Aorta (tissue), 5 donors: Measurements from ENCODE around the gene CFAP65. TPM values are rescaled to one million over a fixed set of nuclear protein-coding genes. Genes with fewer than 3 reads are reported as not detected.
A peak's percentile ranks its signal among the peaks of the same experiment; 100 is the strongest.

Experiments used
- ATAC-seq: fragments of 200-7000 bp; cut with Tn5 transposase; one replicate; pipeline ENCODE4 v1.9.1; 2022; ENCODE audit warnings: moderate library complexity; ENCODE audit not compliant: low FRiP score
- DNase-seq, 2 donors: peaks; one replicate each; pipeline ENCODE4 v3.0.0-alpha.2; 2020
- H3K27ac ChIP-seq, 2 donors: one replicate each; pipeline ENCODE4 v1.5.1; 2013; ENCODE audit warnings: low read length in 2 of 2, mild to moderate bottlenecking in 2 of 2, moderate library complexity in 2 of 2, control low read depth in 1 of 2, inconsistent platforms in 1 of 2, low read depth in 1 of 2
- H3K27me3 ChIP-seq, 2 donors: one replicate each; pipeline ENCODE4 v1.6.1; 2013; ENCODE audit warnings: control low read depth in 1 of 2, low read length in 1 of 2, mild to moderate bottlenecking in 1 of 2, moderate library complexity in 1 of 2; ENCODE audit not compliant: insufficient read depth in 2 of 2, control insufficient read depth in 1 of 2
- H3K36me3 ChIP-seq, 2 donors: one replicate each; pipeline ENCODE4 v1.6.1; 2013; ENCODE audit warnings: control low read depth in 1 of 2, low read length in 1 of 2, mild to moderate bottlenecking in 1 of 2; ENCODE audit not compliant: insufficient read depth in 2 of 2, control insufficient read depth in 1 of 2
- H3K4me1 ChIP-seq, 2 donors: one replicate each; pipeline ENCODE4 v1.6.1; 2013; ENCODE audit warnings: low read length in 2 of 2, control low read depth in 1 of 2, mild to moderate bottlenecking in 1 of 2, moderate library complexity in 1 of 2; ENCODE audit not compliant: insufficient read depth in 2 of 2, control insufficient read depth in 1 of 2
- H3K4me3 ChIP-seq, 2 donors: one replicate each; pipeline ENCODE4 v1.5.1; 2013; ENCODE audit warnings: low read length in 2 of 2, control low read depth in 1 of 2, mild to moderate bottlenecking in 1 of 2
- H3K9me3 ChIP-seq: one replicate; pipeline ENCODE4 v1.6.1; 2013; ENCODE audit warnings: mild to moderate bottlenecking, low read length; ENCODE audit not compliant: control insufficient read depth
- WGBS, 2 donors: extraction: QIAGEN DNeasy Blood & Tissue Kit; methylation state at CpG; one replicate each; pipeline ENCODE4 v1.1.7; 2013; 5-methylcytosine and 5-hydroxymethylcytosine counted together
- intact Hi-C, 2 donors: fragments of 100-400 bp; cut with DNase I; formaldehyde crosslinking; loops; one replicate each; pipeline versions ENCODE4 v1.14.2 to v1.15.0; 2022
- polyA plus RNA-seq, 2 donors: library from polyadenylated mRNA; stranded (reverse); fragments of 200-250 nt; gene quantifications; one replicate each; pipeline ENCODE4 v1.2.3, GENCODE V29; 2013
- total RNA-seq, 2 donors: library from RNA; stranded (reverse); fragmentation: NEBNext Ultra II Directional; extraction: Animal tissue kit (Norgen Biotek cat#: 25700); gene quantifications; one replicate each; pipeline ENCODE4 v1.2.1, GENCODE V29; 2021
- donor health status: healthy with polysubstance abuse.
- donor health status: Bipolar disorder and iron deficiency.
- donor health status: DM: no; HTN: no; CAD: no.
- donor health status: DM: no; HTN: no; CAD: no.
- donor health status: DM: yes; HTN: yes; CAD: no.

Gene CFAP65
- total and polyA plus RNA-seq, 4 donors: 0.15 TPM; not detected in 3

DNA sequence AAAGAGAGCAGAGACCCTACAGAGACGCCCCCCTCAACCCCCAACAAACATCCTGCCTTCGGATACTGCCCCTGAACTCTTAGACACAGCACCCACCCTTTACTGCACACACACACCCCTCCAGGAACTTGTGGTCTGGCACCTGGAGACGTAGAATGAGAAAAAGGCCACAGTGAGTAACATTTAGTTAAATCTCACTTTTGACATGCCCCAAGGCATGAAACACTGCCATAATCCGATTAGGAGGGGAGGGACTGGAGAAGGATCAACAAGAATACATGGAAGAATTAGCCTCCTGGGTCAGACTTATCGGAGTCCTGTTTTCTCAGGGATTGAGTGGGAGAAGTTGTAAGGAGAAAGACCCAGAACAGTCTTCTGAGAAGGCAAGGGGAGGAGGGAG is 77.7 kb downstream of the CFAP65 start:
- H3K9me3 ChIP-seq: no peaks in the 10 kb centered on the region
- H3K4me1 ChIP-seq: no peaks in the 10 kb centered on the region
- peaks cover 0 to 4% of the 10 kb centered on the region in 2 donors for H3K27me3 ChIP-seq
- WGBS, 2 donors: 11 to 12% methylated on average over 5 of the region's 5 CpGs
- intact Hi-C loops: no loop called here
- no peak for DNase-seq
- no peak overlapping the region for H3K27ac ChIP-seq
- H3K4me3 ChIP-seq: no peak overlapping the region
- no peaks in the 10 kb centered on the region for H3K36me3 ChIP-seq
- ATAC-seq: no peak

DNA sequence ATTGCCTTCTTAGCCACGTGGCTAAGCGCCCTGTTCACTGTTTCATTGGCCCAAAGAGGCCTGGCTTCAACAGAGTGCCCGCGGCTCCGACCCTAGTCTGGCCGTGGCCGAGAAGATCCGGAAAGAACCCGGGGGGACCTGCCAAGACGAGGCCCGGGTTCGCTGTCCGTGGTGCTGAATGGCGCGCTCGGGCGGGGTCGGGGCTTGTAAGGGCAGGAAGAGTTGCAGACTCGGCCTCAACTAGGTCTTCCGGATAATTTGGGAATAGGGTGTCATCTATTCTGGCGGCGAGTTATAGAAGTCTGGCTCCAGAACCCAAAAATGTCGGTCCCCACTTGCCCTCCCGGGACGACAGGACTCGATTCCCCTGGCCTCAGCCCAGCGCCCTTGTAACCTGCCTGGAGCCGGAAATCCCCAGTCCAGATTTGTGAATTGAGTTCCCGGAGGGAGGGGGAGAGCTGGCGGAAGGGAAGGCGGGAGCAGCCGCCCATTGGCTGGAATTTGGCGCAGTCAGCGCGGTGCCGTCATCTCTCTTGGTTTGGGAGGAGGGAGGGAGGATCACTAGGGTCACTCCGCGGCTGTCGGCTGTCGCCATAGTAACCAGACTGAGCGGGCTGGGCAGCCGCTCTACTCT is 78.3 kb downstream of the CFAP65 start:
- Histone ChIP-seq H3K9me3 (no peaks in the 10 kb centered on the region), H3K27ac (no peak overlapping the region), H3K27me3 (peaks cover 0 to 4% of the 10 kb centered on the region in 2 donors), H3K4me3 (no peak overlapping the region), H3K4me1 (no peaks in the 10 kb centered on the region), H3K36me3 (no peaks in the 10 kb centered on the region)
- intact Hi-C loops: no loop called here
- ATAC-seq (no peak), DNase-seq (peak; percentile 71 to 91)
- WGBS, 2 donors: 1% methylated on average over 40 to 42 of the region's 42 CpGs

DNA sequence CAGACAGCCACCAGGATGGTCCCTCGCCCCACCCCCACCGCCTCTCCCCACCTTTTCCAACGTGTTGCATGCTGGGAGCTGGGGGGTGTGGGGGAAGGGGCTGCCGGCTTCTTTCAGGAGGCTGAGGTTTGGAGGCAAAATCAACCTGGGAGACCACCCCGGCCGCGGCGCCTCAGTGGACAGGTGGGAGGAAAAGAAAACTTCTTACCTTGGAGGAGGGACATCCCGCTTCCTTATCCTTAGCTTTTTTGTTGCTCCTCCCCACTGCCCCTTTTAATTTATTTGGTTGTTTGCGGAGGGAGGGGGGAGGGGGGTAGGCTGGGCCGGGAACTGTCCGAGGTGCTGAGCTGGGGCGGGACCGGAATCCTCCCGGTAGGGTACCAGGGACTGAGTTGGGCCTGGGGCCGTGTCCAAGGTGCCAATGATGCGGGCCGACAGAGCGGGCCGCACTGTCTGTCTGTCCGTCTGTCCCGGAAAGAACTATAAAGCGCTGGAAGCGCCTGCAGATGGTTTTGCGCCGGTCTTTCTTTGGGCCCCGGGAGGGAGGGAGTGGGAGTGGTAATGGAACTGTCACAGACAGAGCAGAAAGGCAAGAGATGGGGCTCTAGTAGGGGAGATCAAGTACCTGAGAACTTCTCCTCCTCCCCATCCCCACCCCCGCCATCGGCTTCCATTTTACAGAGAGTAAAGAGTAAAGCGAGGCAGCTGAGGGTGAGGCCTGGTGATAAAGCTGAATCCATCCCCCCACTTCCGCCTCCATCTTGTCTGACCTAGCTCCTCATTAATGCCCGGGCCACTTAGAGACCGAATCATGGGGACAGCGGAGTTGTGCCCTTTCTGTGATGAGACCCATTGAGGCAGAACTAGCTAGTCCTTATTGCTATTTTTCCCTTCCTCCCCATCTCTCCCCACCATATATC is 79.4 kb downstream of the CFAP65 start:
- H3K4me3 ChIP-seq: no peak overlapping the region
- no peaks in the 10 kb centered on the region for H3K36me3 ChIP-seq
- H3K27me3 ChIP-seq: peaks cover 0 to 4% of the 10 kb centered on the region in 2 donors
- H3K9me3 ChIP-seq: no peaks in the 10 kb centered on the region
- no peak overlapping the region for H3K27ac ChIP-seq
- WGBS, 2 donors: 8 to 9% methylated on average over 34 of the region's 34 CpGs
- no peak for ATAC-seq
- no peaks in the 10 kb centered on the region for H3K4me1 ChIP-seq
- intact Hi-C loops: no loop called here
- DNase-seq: no peak

DNA sequence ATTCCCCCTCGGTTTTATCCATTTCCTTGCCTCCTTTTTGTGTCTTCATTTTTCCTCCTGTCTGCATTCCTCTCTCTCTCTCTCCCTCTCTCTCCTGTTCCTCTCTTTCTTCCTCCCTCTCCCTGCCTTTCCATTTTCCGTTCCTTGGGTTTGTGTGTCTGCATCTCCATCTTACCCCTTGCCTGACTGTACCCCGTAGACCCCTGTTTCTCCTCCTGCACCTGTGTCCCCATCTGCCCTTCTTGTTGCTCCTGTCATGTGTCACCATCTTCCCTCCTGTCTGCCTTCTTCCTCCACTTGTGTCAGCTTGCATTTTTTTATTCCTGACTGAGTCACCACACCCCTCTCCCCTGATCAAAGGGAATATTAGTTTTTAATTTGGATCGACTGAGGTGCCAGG is 80.1 kb downstream of the CFAP65 start:
- Histone ChIP-seq H3K27ac (no peak overlapping the region), H3K4me3 (no peak overlapping the region), H3K9me3 (no peaks in the 10 kb centered on the region), H3K4me1 (no peaks in the 10 kb centered on the region), H3K27me3 (peaks cover 0 to 4% of the 10 kb centered on the region in 2 donors), H3K36me3 (no peaks in the 10 kb centered on the region)
- intact Hi-C loops: no loop called here
- DNase-seq (no peak), ATAC-seq (no peak)
- WGBS, 2 donors: 8% methylated on average over 4 of the region's 4 CpGs

DNA sequence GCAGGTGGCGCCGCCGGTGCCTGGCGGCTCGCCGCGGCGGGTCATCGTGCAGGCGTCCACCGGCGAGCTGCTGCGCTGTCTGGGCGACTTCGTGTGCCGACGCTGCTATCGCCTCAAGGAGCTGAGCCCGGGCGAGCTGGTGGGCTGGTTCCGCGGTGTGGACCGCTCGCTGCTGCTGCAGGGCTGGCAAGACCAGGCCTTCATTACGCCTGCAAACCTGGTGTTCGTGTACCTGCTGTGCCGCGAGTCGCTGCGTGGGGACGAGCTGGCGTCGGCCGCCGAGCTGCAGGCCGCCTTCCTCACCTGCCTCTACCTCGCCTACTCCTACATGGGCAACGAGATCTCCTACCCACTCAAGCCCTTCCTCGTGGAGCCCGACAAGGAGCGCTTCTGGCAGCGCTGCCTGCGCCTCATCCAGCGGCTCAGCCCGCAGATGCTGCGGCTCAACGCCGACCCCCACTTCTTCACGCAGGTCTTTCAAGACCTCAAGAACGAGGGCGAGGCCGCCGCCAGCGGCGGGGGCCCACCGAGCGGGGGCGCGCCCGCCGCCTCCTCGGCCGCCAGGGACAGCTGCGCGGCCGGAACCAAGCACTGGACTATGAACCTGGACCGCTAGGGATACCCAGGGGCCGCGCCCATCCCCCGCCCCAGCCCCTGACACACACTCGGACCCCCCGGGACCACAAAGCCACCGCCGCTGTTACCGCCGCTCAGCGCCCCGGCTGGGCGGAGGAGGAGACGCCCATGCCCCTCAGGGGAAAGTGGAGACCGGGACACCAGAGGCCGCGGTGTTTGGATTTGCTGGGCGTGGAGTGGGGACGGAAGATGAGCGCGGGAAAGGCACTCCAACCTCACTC is 80.8 kb downstream of the CFAP65 start:
- no peaks in the 10 kb centered on the region for H3K36me3 ChIP-seq
- ATAC-seq (no peak), DNase-seq (peak in 1 of 2 donors; percentile 54)
- no peaks in the 10 kb centered on the region for H3K4me1 ChIP-seq
- 2% methylated on average over 56 to 87 of the region's 87 CpGs for WGBS, 2 donors
- no peak overlapping the region for H3K4me3 ChIP-seq
- H3K27ac ChIP-seq: no peak overlapping the region
- no peaks in the 10 kb centered on the region for H3K9me3 ChIP-seq
- peaks cover 0 to 4% of the 10 kb centered on the region in 2 donors for H3K27me3 ChIP-seq
- intact Hi-C loops: no loop called here

DNA sequence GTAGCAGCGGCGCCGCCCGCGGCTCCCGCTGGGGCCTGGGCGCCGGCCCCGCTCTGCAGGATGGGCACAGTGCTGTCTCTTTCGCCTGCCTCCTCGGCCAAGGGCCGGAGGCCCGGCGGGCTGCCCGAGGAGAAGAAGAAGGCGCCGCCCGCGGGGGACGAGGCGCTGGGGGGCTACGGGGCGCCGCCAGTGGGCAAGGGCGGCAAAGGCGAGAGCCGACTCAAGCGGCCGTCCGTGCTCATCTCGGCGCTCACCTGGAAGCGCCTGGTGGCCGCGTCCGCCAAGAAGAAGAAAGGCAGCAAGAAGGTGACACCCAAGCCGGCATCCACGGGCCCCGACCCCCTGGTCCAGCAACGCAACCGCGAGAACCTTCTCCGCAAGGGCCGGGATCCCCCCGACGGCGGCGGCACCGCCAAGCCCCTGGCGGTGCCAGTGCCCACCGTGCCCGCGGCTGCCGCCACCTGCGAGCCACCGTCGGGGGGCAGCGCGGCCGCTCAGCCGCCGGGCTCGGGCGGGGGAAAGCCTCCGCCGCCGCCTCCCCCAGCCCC is 81.5 kb downstream of the CFAP65 start:
- H3K9me3 ChIP-seq: no peaks in the 10 kb centered on the region
- H3K27ac ChIP-seq: no peak overlapping the region
- H3K4me3 ChIP-seq: peak overlapping the region; percentile 4 to 29
- H3K4me1 ChIP-seq: no peaks in the 10 kb centered on the region
- ATAC-seq (no peak), DNase-seq (peak in 1 of 2 donors; percentile 75)
- H3K27me3 ChIP-seq: peaks cover 0 to 4% of the 10 kb centered on the region in 2 donors
- WGBS, 2 donors: 1 to 2% methylated on average over 53 to 67 of the region's 67 CpGs
- H3K36me3 ChIP-seq: no peaks in the 10 kb centered on the region
- intact Hi-C loops: no loop called here

DNA sequence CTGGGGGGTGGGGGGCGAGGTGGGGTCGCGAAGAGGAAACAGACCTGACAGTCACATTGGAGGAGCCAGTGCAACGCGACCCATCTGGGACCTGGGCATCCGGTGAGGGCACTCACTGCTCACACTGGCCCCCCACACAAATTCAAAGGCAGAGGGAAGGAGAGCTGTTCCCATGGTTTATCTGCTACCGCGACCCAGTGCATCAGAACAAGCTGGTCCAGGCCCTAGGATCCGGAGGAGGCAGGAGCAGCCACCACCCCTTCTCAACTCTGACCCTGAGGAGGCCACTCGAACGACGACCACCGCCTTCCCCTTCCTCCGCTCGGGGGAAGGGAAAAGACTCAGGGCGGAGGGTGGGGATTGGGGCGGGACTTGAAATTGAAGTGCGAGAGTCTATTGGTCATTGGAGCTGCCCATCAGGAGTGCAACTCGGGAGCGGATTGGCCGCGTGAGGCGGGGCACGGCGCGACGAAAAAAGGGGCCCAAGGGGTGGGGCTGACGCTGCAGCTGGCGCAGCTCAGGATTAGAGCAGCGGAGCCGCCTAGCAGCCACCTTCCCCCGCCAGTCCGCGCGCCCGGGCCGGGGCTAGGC is 82.1 kb downstream of the CFAP65 start, which contains the start of gene CDK5R2:
CDK5R2 (plus strand) TSS at position 526 of the 591 bp plus-strand sequence. CDS start 155 bp downstream, outside the sequence.
- 1 to 2% methylated on average over 26 to 37 of the region's 37 CpGs for WGBS, 2 donors
- ATAC-seq (peak; percentile 49), DNase-seq (peak; percentile 76 to 83)
- H3K4me1 ChIP-seq: no peaks in the 10 kb centered on the region
- intact Hi-C loops: no loop called here
- H3K27me3 ChIP-seq: peaks cover 0 to 4% of the 10 kb centered on the region in 2 donors
- no peaks in the 10 kb centered on the region for H3K36me3 ChIP-seq
- H3K4me3 ChIP-seq: peak within 1 kb of the TSS; percentile 4 to 29
- H3K9me3 ChIP-seq: no peaks in the 10 kb centered on the region
- no peak within 1 kb of the TSS for H3K27ac ChIP-seq

DNA sequence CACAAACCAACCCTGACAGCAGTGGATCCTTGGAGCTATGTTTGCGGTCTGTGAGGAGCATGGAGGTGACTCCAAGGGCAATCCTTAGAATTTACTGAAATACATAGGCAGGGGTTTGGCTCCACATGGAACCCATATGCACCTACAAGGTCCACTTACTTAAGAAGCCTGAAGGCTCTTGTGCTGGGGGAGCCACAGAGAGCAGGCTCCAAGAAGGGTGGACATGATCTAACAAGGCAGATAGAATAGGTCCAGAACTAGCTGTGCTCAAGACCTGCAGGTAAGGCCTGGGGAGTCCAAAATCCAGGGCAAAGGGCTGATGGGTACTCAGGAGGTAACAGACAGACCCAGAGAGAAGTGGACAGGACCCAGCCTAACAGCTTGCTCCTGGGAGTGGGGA is 83.0 kb downstream of the CFAP65 start:
- H3K9me3 ChIP-seq: no peaks in the 10 kb centered on the region
- H3K27ac ChIP-seq: no peak overlapping the region
- no peak for ATAC-seq
- intact Hi-C loops: no loop called here
- no peaks in the 10 kb centered on the region for H3K4me1 ChIP-seq
- H3K36me3 ChIP-seq: no peaks in the 10 kb centered on the region
- no peak for DNase-seq
- 94% methylated on average over 1 of the region's 1 CpG for WGBS, 2 donors
- H3K27me3 ChIP-seq: no peaks in the 10 kb centered on the region
- no peak overlapping the region for H3K4me3 ChIP-seq
